HEK293T (cell line): ENCODE results near the gene HPS5.

Source experiments
- CTCF ChIA-PET: fragments of 350-600 bp; formaldehyde crosslinking; extraction: SDS; loops from one replicate; lab custom pipeline; 2021; ENCODE audit warnings: antibody characterized with exemption, inconsistent platforms; lab: Yijun Ruan, JAX
- POLR2A ChIA-PET: fragments of 350-600 bp; formaldehyde crosslinking; extraction: SDS; loops from one replicate; lab custom pipeline; 2020; ENCODE audit warnings: antibody characterized with exemption, inconsistent platforms; lab: Yijun Ruan, JAX
- DNase-seq: peaks from one replicate; pipeline ENCODE4 v3.0.0; 2012; ENCODE audit warnings: mixed read lengths; ENCODE audit errors: extremely low spot score
- ARNT ChIP-seq: fragments of 450-650 bp; IDR thresholded peaks from 2 replicates; pipeline ENCODE4 v1.6.1; 2017; ENCODE audit warnings: mild to moderate bottlenecking
- BHLHE40 ChIP-seq: fragments of 450-650 bp; IDR thresholded peaks from 2 replicates; pipeline ENCODE4 v1.6.1; 2016; ENCODE audit warnings: mild to moderate bottlenecking, moderate library complexity, borderline replicate concordance
- CTBP1 ChIP-seq: fragments of 450-650 bp; IDR thresholded peaks from 2 replicates; pipeline ENCODE4 v1.6.1; 2016; ENCODE audit warnings: borderline replicate concordance
- ELF4 ChIP-seq: fragments of 450-650 bp; IDR thresholded peaks from 2 replicates; pipeline ENCODE4 v1.6.1; 2017; ENCODE audit warnings: antibody characterized with exemption
- FOXA1 ChIP-seq: fragments of 450-650 bp; IDR thresholded peaks from 2 replicates; pipeline ENCODE4 v1.6.1; 2016; ENCODE audit warnings: mild to moderate bottlenecking
- FOXK2 ChIP-seq: fragments of 450-650 bp; IDR thresholded peaks from 2 replicates; pipeline ENCODE4 v1.6.1; 2016; ENCODE audit warnings: mild to moderate bottlenecking
- FOXM1 ChIP-seq: fragments of 450-650 bp; IDR thresholded peaks from 2 replicates; pipeline ENCODE4 v1.6.1; 2017; ENCODE audit warnings: mild to moderate bottlenecking, borderline replicate concordance
- HDGF ChIP-seq: fragments of 450-650 bp; IDR thresholded peaks from 2 replicates; pipeline ENCODE4 v1.6.1; 2017; ENCODE audit warnings: antibody characterized with exemption, borderline replicate concordance
- L3MBTL2 ChIP-seq: fragments of 450-650 bp; conservative IDR thresholded peaks from 2 replicates; pipeline ENCODE4 v1.6.1; 2016; ENCODE audit warnings: mild to moderate bottlenecking
- LEF1 ChIP-seq: fragments of 450-650 bp; IDR thresholded peaks from 2 replicates; pipeline ENCODE4 v1.6.1; 2017; ENCODE audit warnings: mild to moderate bottlenecking, borderline replicate concordance
- NFRKB ChIP-seq: fragments of 450-650 bp; IDR thresholded peaks from 2 replicates; pipeline ENCODE4 v1.6.1; 2016; ENCODE audit warnings: mild to moderate bottlenecking, moderate library complexity
- PKNOX1 ChIP-seq: fragments of 450-650 bp; IDR thresholded peaks from 2 replicates; pipeline ENCODE4 v1.6.1; 2016
- SP1 ChIP-seq: fragments of 450-650 bp; IDR thresholded peaks from 2 replicates; pipeline ENCODE4 v1.6.1; 2017
- SUZ12 ChIP-seq: fragments of 450-650 bp; IDR thresholded peaks from 2 replicates; pipeline ENCODE4 v1.6.1; 2016; ENCODE audit warnings: mild to moderate bottlenecking
- TARDBP ChIP-seq: fragments of 450-650 bp; IDR thresholded peaks from 2 replicates; pipeline ENCODE4 v1.6.1; 2016
- ZNF384 ChIP-seq: fragments of 450-650 bp; IDR thresholded peaks from 2 replicates; pipeline ENCODE4 v1.6.1; 2016

Gene HPS5

GRCh38 chr11:18236664-18237356, 85.1 kb downstream of the HPS5 start, which contains the start of gene SAA4:
Gene SAA4 (minus strand): TSS chr11:18236802. CDS start chr11:18235926, 876 bp downstream.
- ChIA-PET POLR2A (no interaction called here), CTCF (interaction anchor here (0.7 kb wide), 1 partner anchor 33 kb away, joined by 3 read pairs; no protein-coding TSS in a partner anchor)
- no peak for TF ChIP-seq TARDBP
- DNase-seq = no peak

- CTCF ChIA-PET = interaction anchor here (0.5 to 1.3 kb wide), 3 partner anchors 8 to 1292 kb away, joined by 3 to 5 read pairs (median 4); no protein-coding TSS in a partner anchor
- POLR2A ChIA-PET = no interaction called here
- no peak for TF ChIP-seq SUZ12
- TF ChIP-seq ZNF384 = no peak
- no peak for TF ChIP-seq HDGF
- no peak for TF ChIP-seq ELF4
- no peak for TF ChIP-seq PKNOX1
- no peak for TF ChIP-seq BHLHE40
- TF ChIP-seq FOXM1 = no peak
- TF ChIP-seq ARNT = no peak
- no peak for TF ChIP-seq TARDBP
- no peak for TF ChIP-seq L3MBTL2
- no peak for TF ChIP-seq CTBP1
- TF ChIP-seq FOXA1 = no peak
- no peak for TF ChIP-seq LEF1
- TF ChIP-seq SP1 = no peak
- no peak for TF ChIP-seq FOXK2
- DNase-seq = no peak
Observed at GRCh38 chr11:18235394-18236334, 86.3 kb downstream of the HPS5 start.

GRCh38 chr11:18233912-18234311, 88.0 kb downstream of the HPS5 start:
- ChIA-PET CTCF (interaction anchor here (0.6 kb wide), 1 partner anchor 488 kb away, joined by 4 read pairs; no protein-coding TSS in a partner anchor), POLR2A (no interaction called here)
- no peak for TF ChIP-seq LEF1
- TF ChIP-seq SUZ12 = no peak
- no peak for TF ChIP-seq ARNT
- no peak for TF ChIP-seq SP1
- no peak for TF ChIP-seq PKNOX1
- no peak for TF ChIP-seq HDGF
- no peak for TF ChIP-seq ELF4
- TF ChIP-seq CTBP1 = no peak
- TF ChIP-seq ZNF384 = no peak
- no peak for TF ChIP-seq NFRKB
- no peak for TF ChIP-seq L3MBTL2
- TF ChIP-seq BHLHE40 = no peak
- no peak for TF ChIP-seq FOXM1
- no peak for TF ChIP-seq FOXA1
- TF ChIP-seq TARDBP = no peak
- TF ChIP-seq FOXK2 = no peak
- DNase-seq = no peak

GRCh38 chr11:18230859-18231258, 91.1 kb downstream of the HPS5 start:
- ChIA-PET POLR2A (no interaction called here), CTCF (interaction anchor here (1.3 kb wide), 1 partner anchor 27 kb away, joined by 4 read pairs; no protein-coding TSS in a partner anchor)
- no peak for DNase-seq
- TF ChIP-seq SP1 = no peak
- no peak for TF ChIP-seq NFRKB
- no peak for TF ChIP-seq ZNF384
- no peak for TF ChIP-seq LEF1
- no peak for TF ChIP-seq PKNOX1
- TF ChIP-seq L3MBTL2 = no peak
- no peak for TF ChIP-seq TARDBP

- ChIA-PET CTCF (no interaction called here), POLR2A (no interaction called here)
- no peak for TF ChIP-seq L3MBTL2
- TF ChIP-seq SUZ12 = no peak
- no peak for TF ChIP-seq BHLHE40
- DNase-seq = no peak
Observed at GRCh38 chr11:18229501-18229900, 92.4 kb downstream of the HPS5 start.
